ENCODE results near the gene SIGLEC6. TPM values are rescaled to one million over a fixed set of nuclear protein-coding genes. Genes with fewer than 3 reads are reported as not detected.
A peak's percentile ranks its signal among the peaks of the same experiment; 100 is the strongest.
"Not testable (repeated sequence)": the region's sequence is repeated elsewhere in the genome, so short reads cannot be mapped to it uniquely, and the experiment has no call there.

SIGLEC6 gene
- total RNA-seq, 1 experiment from 2014 or later = not detected

DNA sequence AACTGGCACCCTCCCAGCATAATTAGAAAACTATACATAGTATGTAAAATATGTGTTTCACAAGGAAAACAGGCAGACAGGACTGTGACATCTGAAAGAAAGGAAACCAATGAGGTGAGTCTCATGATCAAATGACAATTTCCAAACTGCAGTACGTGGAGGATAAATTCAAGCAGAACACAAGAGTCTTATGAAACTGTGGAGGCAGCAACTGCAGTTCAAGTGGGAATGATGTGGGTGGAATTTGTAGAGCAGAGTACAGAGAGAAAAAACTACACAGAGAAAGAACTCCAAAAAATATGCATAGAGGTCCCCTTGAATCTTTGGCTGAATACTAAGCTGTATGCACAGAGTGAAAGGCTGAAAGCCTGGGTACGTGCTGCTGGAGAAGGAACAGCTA, 9.7 kb downstream of the SIGLEC6 start:
- DNase-seq (ENCODE audit: low read depth) = no peak
- in situ Hi-C loops (cut with HindIII; ENCODE audit: low pct_unique_long_range_greater_than_20kb, low sequenced_read_pairs) = no loop called here

- in situ Hi-C loops (cut with HindIII; ENCODE audit: low pct_unique_long_range_greater_than_20kb, low sequenced_read_pairs) = no loop called here
Measured at GRCh38 chr19:51521357-51521756, 10.1 kb downstream of the SIGLEC6 start.

GRCh38 chr19:51520728-51521127, 10.7 kb downstream of the SIGLEC6 start:
- in situ Hi-C loops (cut with HindIII; ENCODE audit: low pct_unique_long_range_greater_than_20kb, low sequenced_read_pairs) = no loop called here
- no peak for DNase-seq (ENCODE audit: low read depth)

More at GRCh38 chr19:51521357-51521756, 10.1 kb downstream of the SIGLEC6 start:
- DNase-seq (ENCODE audit: low read depth) = no peak

DNA sequence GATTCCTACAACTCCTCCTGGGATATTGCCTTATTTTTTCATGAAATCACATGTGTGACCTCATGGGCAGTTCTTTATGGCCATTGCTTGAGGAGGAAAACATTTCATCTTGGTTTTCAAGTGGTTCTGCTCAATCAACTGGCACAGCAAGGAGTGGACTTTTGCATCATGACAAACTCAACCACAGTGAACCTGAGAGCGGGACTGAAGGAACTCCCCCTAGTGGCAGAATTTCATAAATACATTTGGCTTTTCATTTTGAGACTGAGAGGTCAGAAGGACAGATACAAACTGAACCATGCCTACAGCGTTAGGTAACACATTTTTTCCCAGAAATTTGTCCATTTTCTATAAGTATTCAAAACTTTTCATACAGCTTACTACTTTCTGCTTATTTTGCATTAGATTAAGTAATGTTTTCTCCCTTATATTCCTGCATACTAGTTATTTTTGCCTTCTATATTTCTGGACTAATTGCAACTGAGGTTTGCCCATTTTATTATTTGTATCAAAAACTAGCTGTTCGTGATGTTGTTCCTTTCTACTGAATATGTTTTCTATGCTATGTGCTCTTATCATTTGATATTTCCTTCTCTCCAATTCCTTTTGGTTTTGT, 16.5 kb downstream of the SIGLEC6 start:
- peak; percentile 49 for DNase-seq (ENCODE audit: low read depth)
- in situ Hi-C loops (cut with HindIII; ENCODE audit: low pct_unique_long_range_greater_than_20kb, low sequenced_read_pairs) = no loop called here

- no peak for DNase-seq (ENCODE audit: low read depth)
- in situ Hi-C loops (cut with HindIII; ENCODE audit: low pct_unique_long_range_greater_than_20kb, low sequenced_read_pairs) = no loop called here
Measured at GRCh38 chr19:51513968-51514367, 17.5 kb downstream of the SIGLEC6 start.

DNA sequence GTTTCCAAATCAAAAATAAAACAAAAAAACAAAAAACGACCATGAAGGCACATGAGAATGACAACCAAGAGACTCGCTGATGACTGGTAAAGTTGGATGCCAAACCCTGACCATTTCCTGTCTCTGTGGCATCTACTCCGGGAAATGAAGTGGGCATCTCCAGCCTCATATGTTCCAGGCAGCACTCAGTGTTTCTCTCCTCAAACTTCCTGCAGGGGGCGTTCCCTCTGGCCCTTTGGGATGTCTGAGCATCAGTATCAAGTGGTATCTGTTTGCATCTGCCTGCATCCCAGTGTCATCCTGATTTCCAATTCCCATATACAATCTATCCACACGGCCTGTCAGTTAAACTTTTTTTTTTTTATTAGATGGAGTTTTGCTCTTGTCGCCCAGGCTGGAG, 20.1 kb downstream of the SIGLEC6 start:
- in situ Hi-C loops (cut with HindIII; ENCODE audit: low pct_unique_long_range_greater_than_20kb, low sequenced_read_pairs) = no loop called here
- DNase-seq (ENCODE audit: low read depth) = no peak

DNA sequence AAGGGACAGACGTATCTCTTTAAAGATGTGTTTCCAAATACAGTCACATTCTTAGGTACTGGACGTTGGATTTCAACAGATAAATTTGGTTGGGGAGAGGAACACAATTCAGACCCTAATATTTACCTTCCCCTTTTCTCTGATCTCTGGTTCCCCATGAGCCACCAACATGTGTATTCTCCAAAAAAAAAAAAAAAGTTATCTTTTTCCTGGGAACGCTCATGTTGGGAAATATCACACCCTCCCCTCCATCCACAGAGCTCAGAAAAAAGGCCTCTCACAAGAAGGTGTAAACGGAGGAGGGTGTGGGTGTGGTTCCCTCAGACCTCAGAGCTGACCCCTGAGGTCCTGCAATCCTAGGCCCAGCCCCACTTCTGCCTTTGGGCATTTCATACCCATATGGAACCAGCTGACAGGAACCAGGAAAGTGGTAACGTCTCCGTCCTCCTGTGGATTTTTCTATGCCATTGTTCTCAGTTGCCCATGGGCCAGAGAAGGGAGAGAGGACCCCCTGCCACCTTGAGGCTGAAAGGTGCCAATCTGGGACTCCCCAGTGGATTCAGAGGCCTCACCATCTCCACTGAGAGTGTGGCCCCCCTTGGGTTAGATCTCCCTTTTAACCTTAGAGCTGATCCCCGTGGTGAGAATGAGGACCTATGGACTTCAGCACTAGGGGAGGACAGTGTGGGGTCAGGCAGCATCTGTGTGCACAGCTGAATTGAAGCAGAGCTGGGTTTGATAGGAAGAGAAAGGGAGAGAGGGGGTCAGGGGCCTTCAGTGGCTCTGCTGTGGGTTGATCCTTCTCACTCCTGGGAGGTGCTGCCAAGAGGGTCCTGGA, 21.4 kb downstream of the SIGLEC6 start:
- DNase-seq (ENCODE audit: low read depth) = no peak
- in situ Hi-C loops (cut with HindIII; ENCODE audit: low pct_unique_long_range_greater_than_20kb, low sequenced_read_pairs) = no loop called here

DNA sequence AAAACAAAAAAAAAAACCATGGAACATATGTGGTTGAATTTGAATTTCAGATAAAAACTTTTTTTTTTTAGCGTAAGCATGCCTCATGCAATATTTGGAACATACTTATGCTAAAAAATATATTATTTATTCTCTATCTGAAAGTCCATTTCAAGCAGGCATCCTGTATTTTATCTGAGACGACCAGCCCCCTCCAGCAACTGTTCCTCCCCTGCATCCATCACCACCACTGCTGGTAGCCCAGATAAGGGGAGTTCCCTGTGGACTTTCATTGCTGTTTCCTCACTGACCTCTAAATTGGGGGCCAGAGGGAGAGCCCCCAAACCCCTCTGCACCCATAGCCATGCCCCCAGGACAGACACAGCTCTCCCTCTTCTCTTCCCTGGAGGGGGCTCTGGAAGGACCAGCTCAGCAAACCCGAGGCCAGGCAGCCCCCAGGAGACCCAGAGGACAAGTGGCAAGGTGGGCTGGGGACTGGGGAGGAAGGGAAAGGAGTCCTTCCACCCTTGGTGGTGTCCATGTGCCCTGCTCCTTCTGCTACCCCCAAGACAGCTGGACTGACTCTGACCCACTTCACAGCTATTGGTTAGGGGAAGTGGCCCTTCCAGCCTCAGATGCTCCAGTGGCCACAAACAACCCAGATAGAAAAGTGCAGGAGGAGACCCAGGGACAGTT, 23.3 kb downstream of the SIGLEC6 start:
- in situ Hi-C loops (cut with HindIII; ENCODE audit: low pct_unique_long_range_greater_than_20kb, low sequenced_read_pairs) = no loop called here
- DNase-seq (ENCODE audit: low read depth) = no peak

- in situ Hi-C loops (cut with HindIII; ENCODE audit: low pct_unique_long_range_greater_than_20kb, low sequenced_read_pairs) = no loop called here
- DNase-seq (ENCODE audit: low read depth) = no peak
Measured at GRCh38 chr19:51507640-51508058, 23.8 kb downstream of the SIGLEC6 start.

- DNase-seq (ENCODE audit: low read depth) = no peak
- in situ Hi-C loops (cut with HindIII; ENCODE audit: low pct_unique_long_range_greater_than_20kb, low sequenced_read_pairs) = no loop called here
Measured at GRCh38 chr19:51507192-51507591, 24.3 kb downstream of the SIGLEC6 start.

DNA sequence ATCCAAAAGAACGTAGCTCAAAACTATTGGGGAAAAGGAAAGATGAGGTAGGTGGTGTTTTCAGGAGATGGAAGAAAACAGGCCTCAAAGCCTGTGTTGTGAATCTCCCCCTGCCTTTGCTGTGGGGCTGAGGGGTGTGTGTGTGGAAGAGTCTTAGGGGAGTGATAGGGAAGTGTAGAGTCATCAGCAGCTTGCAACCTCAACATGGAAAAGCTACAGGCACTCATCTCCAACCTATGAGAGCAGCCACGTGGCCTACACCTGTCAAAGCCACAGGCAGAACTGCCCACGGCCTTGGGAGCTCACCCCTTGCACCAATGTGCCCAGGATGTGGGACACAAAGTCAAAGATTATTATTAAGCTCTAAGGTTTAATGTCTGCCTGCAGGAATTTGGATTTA, 25.6 kb downstream of the SIGLEC6 start:
- no peak for DNase-seq (ENCODE audit: low read depth)
- in situ Hi-C loops (cut with HindIII; ENCODE audit: low pct_unique_long_range_greater_than_20kb, low sequenced_read_pairs) = no loop called here

- in situ Hi-C loops (cut with HindIII; ENCODE audit: low pct_unique_long_range_greater_than_20kb, low sequenced_read_pairs) = no loop called here
- no peak for DNase-seq (ENCODE audit: low read depth)
Measured at GRCh38 chr19:51503896-51504295, 27.6 kb downstream of the SIGLEC6 start.

DNA sequence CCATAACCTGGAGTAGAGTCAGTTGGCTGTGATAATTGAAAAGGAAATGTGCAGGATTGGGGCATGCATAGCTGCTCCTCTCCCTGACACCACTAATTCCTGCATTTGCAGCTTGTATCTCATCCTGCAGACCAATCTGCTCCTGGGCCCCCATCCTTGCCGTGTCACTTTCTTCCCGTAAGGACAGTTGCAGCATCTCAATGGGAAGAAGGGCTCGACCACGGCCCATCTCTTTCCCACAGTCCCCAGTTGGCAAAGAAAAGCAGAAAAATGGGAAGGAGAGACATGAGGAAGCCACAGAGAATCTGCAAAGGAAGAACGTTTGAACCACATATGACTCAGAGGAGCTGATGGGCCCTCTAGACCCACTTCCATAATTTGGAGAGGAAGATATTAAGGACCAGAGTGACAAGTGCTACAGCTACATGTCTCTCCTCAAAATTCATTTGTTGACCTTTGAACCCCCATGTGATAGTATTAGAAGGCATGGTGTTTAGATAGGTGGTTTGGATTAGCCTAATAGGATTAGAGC, 28.1 kb downstream of the SIGLEC6 start:
- in situ Hi-C loops (cut with HindIII; ENCODE audit: low pct_unique_long_range_greater_than_20kb, low sequenced_read_pairs) = no loop called here

DNA sequence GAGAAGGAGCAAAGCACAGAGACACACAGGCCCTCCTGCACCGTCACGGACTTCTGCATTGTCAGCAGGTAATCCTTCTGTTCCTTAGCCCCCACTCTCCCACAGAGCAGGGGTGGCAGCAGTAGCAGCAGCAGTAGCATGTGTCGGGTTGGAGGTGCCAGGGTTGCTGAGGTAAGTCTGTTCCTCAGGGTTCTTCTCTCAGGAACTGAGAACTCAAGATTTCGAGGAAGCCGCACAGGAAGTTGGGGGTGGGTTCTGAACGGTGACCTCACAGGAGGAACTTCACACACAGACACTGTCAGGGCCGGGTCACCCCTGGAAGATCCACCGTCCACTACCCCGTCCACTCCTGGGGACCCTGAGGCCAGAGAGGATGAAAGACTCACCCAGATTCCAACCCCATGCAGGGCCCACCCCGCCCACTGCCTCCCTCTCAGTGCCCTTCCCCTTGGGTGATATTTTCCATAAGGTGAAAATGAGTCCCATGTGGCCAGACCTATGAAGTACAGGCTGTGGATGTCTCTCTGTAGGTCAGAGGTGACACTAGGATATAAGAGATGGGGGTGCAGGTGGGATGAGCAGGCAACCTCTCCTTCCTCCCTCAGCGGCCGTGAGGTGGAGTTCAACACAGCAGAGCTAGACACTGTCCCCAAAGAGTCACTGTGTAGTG, 29.7 kb downstream of the SIGLEC6 start, which contains the start of gene SIGLEC12:
Gene SIGLEC12, minus strand, starts transcription at position 207 of the 670 bp plus-strand sequence. Its CDS starts 67 bp downstream, at position 140.
- in situ Hi-C loops (cut with HindIII; ENCODE audit: low pct_unique_long_range_greater_than_20kb, low sequenced_read_pairs) = no loop called here
- DNase-seq (ENCODE audit: low read depth) = no peak

More for the DNA sequence above, 28.1 kb downstream of the SIGLEC6 start:
- DNase-seq (ENCODE audit: low read depth) = no peak

- in situ Hi-C loops (cut with HindIII; ENCODE audit: low pct_unique_long_range_greater_than_20kb, low sequenced_read_pairs); DNase-seq (ENCODE audit: low read depth): not testable (repeated sequence)
Measured at GRCh38 chr19:51500931-51501330, 30.5 kb downstream of the SIGLEC6 start.

DNA sequence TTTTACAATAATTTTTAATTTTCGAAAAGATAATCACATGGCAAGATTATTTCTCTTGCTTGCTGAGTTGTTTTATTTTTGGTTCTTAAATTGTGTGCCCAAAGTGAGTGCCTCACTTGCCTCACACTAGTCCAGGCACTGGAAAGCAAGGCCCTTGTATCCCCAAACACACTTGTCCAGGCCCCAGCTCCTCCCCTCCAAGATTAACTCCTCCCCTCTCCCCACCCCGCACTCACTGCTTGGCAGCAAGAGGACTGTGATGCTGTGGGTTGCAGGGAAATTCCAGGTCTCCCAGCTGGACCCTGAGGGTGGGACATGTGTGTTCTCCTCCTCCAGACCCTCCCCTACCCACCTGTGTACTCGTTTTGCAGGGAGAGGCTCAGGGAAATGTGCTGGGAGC, 33.8 kb downstream of the SIGLEC6 start:
- in situ Hi-C loops (cut with HindIII; ENCODE audit: low pct_unique_long_range_greater_than_20kb, low sequenced_read_pairs) = no loop called here

DNA sequence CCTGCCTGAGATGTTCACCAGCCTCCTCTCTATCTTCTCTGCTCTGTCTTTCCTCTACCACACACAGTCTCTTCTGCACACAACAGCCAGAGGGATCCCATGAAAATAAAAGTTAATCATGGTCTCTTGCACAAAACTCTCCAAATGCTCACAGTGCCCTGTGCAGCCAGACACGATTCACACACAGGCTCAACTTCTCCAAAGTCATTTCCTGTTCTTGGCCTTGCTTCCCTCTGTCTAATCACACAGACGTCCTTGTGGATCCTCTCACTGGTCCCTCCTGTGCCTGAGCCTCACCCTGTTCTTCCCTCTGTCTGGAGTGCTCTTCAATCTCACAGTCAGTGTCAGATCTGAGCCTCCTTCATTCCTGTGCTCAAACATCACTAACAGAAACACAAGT, 37.7 kb downstream of the SIGLEC6 start:
- no peak for DNase-seq (ENCODE audit: low read depth)

More for the DNA sequence above, 33.8 kb downstream of the SIGLEC6 start:
- no peak for DNase-seq (ENCODE audit: low read depth)

DNA sequence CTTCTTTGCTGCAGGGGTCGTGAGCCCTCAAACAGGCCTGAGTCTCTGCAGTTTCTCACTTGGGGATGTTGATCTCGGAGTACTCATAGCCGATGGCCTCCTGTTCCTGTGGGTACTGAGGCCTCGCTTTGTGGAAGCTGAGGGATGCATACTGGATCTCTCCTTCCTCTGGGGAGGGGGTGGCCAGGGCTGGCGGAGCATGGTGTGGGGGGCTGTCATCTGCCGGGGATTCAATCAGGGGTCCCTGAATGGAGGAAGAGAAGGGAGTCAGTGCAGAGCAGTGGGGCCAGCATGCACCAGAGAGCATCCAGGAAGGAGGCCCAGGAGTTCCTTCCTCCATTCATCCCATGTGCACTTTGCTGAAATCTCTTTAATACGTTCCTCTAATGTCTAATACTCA, 39.9 kb downstream of the SIGLEC6 start:
- in situ Hi-C loops (cut with HindIII; ENCODE audit: low pct_unique_long_range_greater_than_20kb, low sequenced_read_pairs) = no loop called here
- no peak for DNase-seq (ENCODE audit: low read depth)

More for the DNA sequence above, 37.7 kb downstream of the SIGLEC6 start:
- in situ Hi-C loops (cut with HindIII; ENCODE audit: low pct_unique_long_range_greater_than_20kb, low sequenced_read_pairs) = no loop called here

Measured in Caki2 (cell line).